Panc1 (cell line): Measurements from ENCODE around the gene NSL1. TPM values are rescaled to one million over a fixed set of nuclear protein-coding genes. Genes with fewer than 3 reads are reported as not detected.

Experiments
- ATAC-seq: fragments of 200-7000 bp; cut with Tn5 transposase; 2 replicates; pipeline ENCODE4 v1.9.1; 2020; ENCODE audit warnings: mild to moderate bottlenecking, moderate library complexity
- BruUV-seq: library from RNA; stranded (reverse); fragments of 400-500 nt; replicated peaks from 2 replicates; lab custom pipeline; 2021; lab: Mats Ljungman, UMichigan
- CTCF ChIA-PET: fragments of 300-600 bp; sonication (Branson Sonifier 250); formaldehyde crosslinking; loops from one replicate; lab custom pipeline; 2022; ENCODE audit warnings: antibody characterized with exemption; lab: Charles Lee
- POLR2A ChIA-PET: fragments of 300-600 bp; sonication (Branson Sonifier 250); formaldehyde crosslinking; loops from one replicate; lab custom pipeline; 2022; ENCODE audit warnings: antibody characterized with exemption; lab: Charles Lee
- DNase-seq: peaks from one replicate; pipeline ENCODE4 v3.0.0-alpha.2; 2010; ENCODE audit warnings: low read depth, low spot score
- H3K27ac ChIP-seq: 2 replicates; pipeline ENCODE4 v1.5.1; 2011; ENCODE audit warnings: mild to moderate bottlenecking, low read length, inconsistent platforms
- H3K27me3 ChIP-seq: fragments of 200-500 bp; sonication (Bioruptor generic); 2 replicates; pipeline ENCODE4 v1.6.0; 2014; ENCODE audit warnings: low read length, inconsistent platforms; ENCODE audit not compliant: control insufficient read depth, insufficient read depth
- H3K36me3 ChIP-seq: fragments of 200-500 bp; sonication (Bioruptor generic); 2 replicates; pipeline ENCODE4 v1.5.1; 2014; ENCODE audit warnings: inconsistent platforms, mild to moderate bottlenecking, low read length, moderate library complexity; ENCODE audit not compliant: control insufficient read depth, insufficient read depth
- H3K4me1 ChIP-seq: 2 replicates; pipeline ENCODE4 v1.5.1; 2011; ENCODE audit warnings: inconsistent platforms, mild to moderate bottlenecking, low read length, moderate library complexity; ENCODE audit not compliant: control insufficient read depth, insufficient read depth
- H3K4me3 ChIP-seq, 2 experiments: 2 replicates each; pipeline ENCODE4 v1.5.1; 2011 to 2012; ENCODE audit warnings: low read depth in 2 of 2, low read length in 2 of 2, mild to moderate bottlenecking in 2 of 2, inconsistent platforms in 1 of 2, moderate library complexity in 1 of 2
- H3K9me3 ChIP-seq: fragments of 200-500 bp; sonication (Bioruptor generic); 2 replicates; pipeline ENCODE4 v1.5.1; 2014; ENCODE audit warnings: low read depth, mild to moderate bottlenecking, inconsistent platforms, low read length, moderate library complexity; ENCODE audit not compliant: control insufficient read depth, insufficient read depth
- POLR2AphosphoS5 ChIP-seq: IDR thresholded peaks from 2 replicates; pipeline ENCODE4 v1.6.1; 2012; ENCODE audit warnings: mild to moderate bottlenecking, low read depth, low read length, moderate library complexity
- SIN3A ChIP-seq: IDR thresholded peaks from 2 replicates; pipeline ENCODE4 v1.6.1; 2012; ENCODE audit warnings: low read depth, mild to moderate bottlenecking, low read length, moderate library complexity, borderline replicate concordance; ENCODE audit not compliant: insufficient read depth
- TCF7L2 ChIP-seq: IDR thresholded peaks from 2 replicates; pipeline ENCODE4 v1.6.1; 2011; ENCODE audit warnings: mild to moderate bottlenecking, low read depth, low read length, inconsistent platforms
- in situ Hi-C: cut with HindIII; loops from 2 replicates; pipeline ENCODE4 v1.10.0; 2016; ENCODE audit warnings: low sequenced_read_pairs, low pct_unique_long_range_greater_than_20kb
- intact Hi-C: fragments of 100-400 bp; cut with micrococcal nuclease; formaldehyde crosslinking; loops from one replicate; pipeline ENCODE4 v1.10.0; 2022; ENCODE audit not compliant: unreplicated experiment
- total RNA-seq: library from RNA; stranded (reverse); gene quantifications from one replicate; pipeline ENCODE4 v1.2.1, GENCODE V29; 2021; ENCODE audit not compliant: unreplicated experiment
- TF ChIP-seq, protein P1 (sequence below), 2 experiments: IDR thresholded peaks; 2 replicates each; pipeline ENCODE4 v1.6.1; 2011 to 2012; ENCODE audit warnings: low read depth in 2 of 2, control low read depth in 1 of 2, low read length in 1 of 2, mild to moderate bottlenecking in 1 of 2, moderate library complexity in 1 of 2; ENCODE audit not compliant: insufficient read depth in 1 of 2
- TF ChIP-seq, protein P2 (sequence below): fragments of 450-650 bp; IDR thresholded peaks from 2 replicates; pipeline ENCODE4 v1.5.1; 2017; ENCODE audit warnings: mild to moderate bottlenecking

Gene NSL1
- total RNA-seq, 1 experiment from 2014 or later: 21.8 TPM

DNA sequence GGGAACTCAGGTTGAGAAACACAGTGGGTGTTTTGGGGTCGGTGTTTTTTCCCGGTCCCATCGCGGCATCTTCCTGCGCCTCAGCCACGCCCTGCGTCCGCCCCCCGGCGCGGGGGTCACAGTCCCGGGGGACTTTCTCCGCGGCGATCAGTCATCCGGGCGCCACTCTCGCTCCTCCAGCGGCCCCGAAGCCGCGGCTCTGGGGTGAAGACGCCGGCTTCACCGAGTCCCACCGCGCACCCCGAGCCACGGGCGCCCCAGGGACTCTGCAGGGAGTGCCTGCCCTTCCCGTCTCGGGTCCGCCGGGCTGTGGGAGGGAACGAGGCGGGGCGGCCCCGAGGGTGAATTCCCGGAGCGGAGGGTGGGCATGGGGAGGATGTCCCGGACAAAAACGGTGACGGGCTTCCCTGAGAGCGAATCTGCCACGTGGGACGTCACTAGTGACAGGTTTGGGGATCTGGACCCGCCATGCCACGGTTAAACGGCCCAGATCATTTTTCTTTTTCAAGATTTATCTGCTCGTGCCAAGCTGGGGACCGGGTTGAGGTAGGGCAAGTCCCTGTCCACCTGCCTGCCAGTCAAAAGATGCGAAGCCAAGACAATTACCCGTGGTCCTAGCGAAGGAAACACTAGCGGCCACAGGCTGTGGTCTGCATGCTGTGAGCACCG lies 91.2 kb downstream of the NSL1 start:
- Histone ChIP-seq H3K36me3 (no peaks in the 10 kb centered on the region), H3K4me3 (peak overlapping the region; percentile 50 to 67), H3K27me3 (peaks cover 26% of the 10 kb centered on the region), H3K9me3 (no peaks in the 10 kb centered on the region), H3K27ac (no peak overlapping the region), H3K4me1 (peaks cover 20% of the 10 kb centered on the region)
- in situ Hi-C loops: no loop called here
- ATAC-seq (peak; percentile 47), DNase-seq (no peak)
- no TSS peak for BruUV-seq
- TF ChIP-seq TCF7L2 (no peak), SIN3A (no peak), POLR2AphosphoS5 (no peak)
- TF ChIP-seq, protein P1, sequence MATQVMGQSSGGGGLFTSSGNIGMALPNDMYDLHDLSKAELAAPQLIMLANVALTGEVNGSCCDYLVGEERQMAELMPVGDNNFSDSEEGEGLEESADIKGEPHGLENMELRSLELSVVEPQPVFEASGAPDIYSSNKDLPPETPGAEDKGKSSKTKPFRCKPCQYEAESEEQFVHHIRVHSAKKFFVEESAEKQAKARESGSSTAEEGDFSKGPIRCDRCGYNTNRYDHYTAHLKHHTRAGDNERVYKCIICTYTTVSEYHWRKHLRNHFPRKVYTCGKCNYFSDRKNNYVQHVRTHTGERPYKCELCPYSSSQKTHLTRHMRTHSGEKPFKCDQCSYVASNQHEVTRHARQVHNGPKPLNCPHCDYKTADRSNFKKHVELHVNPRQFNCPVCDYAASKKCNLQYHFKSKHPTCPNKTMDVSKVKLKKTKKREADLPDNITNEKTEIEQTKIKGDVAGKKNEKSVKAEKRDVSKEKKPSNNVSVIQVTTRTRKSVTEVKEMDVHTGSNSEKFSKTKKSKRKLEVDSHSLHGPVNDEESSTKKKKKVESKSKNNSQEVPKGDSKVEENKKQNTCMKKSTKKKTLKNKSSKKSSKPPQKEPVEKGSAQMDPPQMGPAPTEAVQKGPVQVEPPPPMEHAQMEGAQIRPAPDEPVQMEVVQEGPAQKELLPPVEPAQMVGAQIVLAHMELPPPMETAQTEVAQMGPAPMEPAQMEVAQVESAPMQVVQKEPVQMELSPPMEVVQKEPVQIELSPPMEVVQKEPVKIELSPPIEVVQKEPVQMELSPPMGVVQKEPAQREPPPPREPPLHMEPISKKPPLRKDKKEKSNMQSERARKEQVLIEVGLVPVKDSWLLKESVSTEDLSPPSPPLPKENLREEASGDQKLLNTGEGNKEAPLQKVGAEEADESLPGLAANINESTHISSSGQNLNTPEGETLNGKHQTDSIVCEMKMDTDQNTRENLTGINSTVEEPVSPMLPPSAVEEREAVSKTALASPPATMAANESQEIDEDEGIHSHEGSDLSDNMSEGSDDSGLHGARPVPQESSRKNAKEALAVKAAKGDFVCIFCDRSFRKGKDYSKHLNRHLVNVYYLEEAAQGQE (IDR thresholded peaks at IDR 0.05; ENCODE audit: insufficient read depth in 1 of 2, low read depth in 2 of 2, low read length in 1 of 2): no peak
- TF ChIP-seq, protein P2, sequence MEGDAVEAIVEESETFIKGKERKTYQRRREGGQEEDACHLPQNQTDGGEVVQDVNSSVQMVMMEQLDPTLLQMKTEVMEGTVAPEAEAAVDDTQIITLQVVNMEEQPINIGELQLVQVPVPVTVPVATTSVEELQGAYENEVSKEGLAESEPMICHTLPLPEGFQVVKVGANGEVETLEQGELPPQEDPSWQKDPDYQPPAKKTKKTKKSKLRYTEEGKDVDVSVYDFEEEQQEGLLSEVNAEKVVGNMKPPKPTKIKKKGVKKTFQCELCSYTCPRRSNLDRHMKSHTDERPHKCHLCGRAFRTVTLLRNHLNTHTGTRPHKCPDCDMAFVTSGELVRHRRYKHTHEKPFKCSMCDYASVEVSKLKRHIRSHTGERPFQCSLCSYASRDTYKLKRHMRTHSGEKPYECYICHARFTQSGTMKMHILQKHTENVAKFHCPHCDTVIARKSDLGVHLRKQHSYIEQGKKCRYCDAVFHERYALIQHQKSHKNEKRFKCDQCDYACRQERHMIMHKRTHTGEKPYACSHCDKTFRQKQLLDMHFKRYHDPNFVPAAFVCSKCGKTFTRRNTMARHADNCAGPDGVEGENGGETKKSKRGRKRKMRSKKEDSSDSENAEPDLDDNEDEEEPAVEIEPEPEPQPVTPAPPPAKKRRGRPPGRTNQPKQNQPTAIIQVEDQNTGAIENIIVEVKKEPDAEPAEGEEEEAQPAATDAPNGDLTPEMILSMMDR: no peak
- intact Hi-C loops: no loop called here
- ChIA-PET POLR2A (interaction anchor here (0.6 kb wide), 1 partner anchor 232 kb away, joined by 3 read pairs; no protein-coding TSS in a partner anchor), CTCF (no interaction called here)

DNA sequence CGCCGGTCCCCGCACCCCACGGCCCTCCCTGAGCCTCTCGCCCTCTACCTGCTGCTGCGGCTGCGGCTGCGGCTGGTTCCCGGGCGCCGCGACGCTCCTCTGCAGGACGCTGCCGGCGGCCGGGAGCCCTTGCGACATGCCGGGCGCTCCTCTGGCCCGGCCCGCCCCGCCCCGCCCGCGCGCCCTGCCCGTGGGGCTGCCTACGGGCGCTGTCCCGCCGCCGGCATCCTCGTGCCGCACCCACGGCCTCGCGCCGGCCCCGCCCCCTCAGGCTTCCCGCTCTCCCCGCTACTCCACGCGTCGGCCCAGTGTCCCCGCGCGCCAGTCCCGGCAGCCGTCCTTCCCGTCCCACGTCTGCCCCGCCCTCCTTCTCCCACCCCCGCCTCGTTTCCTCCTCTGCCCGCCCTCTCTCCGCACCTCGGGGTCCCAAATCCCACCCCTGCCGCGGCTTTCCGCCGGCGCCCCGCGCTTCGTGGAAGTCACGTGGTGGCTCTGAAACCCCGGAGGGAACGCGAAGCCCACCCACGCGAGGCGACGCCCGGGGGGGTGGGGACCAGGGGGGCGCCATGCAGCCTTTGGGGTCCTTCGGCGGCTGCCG lies 91.9 kb downstream of the NSL1 start, which contains the start of gene BATF3:
TSS of gene BATF3 (minus strand) at position 216 of the 598 bp plus-strand sequence. CDS start at position 138, 78 bp downstream.
- ChIA-PET CTCF (interaction anchor here (0.6 to 0.7 kb wide), 2 partner anchors 35 to 242 kb away, joined by 3 to 5 read pairs; no protein-coding TSS in a partner anchor), POLR2A (no interaction called here)
- no peak for DNase-seq
- Histone ChIP-seq H3K4me3 (peak within 1 kb of the TSS; percentile 50 to 67), H3K27me3 (peaks cover 26% of the 10 kb centered on the region), H3K36me3 (no peaks in the 10 kb centered on the region), H3K27ac (no peak within 1 kb of the TSS), H3K4me1 (peaks cover 20% of the 10 kb centered on the region), H3K9me3 (no peaks in the 10 kb centered on the region)
- peak; percentile 69 for ATAC-seq
- TF ChIP-seq, protein P2: no peak
- intact Hi-C loops: no loop called here
- in situ Hi-C loops: no loop called here
- no TSS peak for BruUV-seq
